ENCODE data around the gene ATF6. TPM values are rescaled to one million over a fixed set of nuclear protein-coding genes. Genes with fewer than 3 reads are reported as not detected.

ATF6 gene
- total RNA-seq, 2 experiments from 2014 or later, result 10.2 to 13.9 TPM

- Histone ChIP-seq H3K36me3 (ENCODE audit: insufficient read depth, low read length) (0 out of 2 replicates have a peak, but pooled peaks cover 3% of the 10 kb centered on the region), H3K9me3 (ENCODE audit: low read length) (no peaks in the 10 kb centered on the region), H3K4me2 (ENCODE audit: low read length) (no peak overlapping the region), H4K20me1 (ENCODE audit: insufficient read depth, low read length) (no peaks in the 10 kb centered on the region), H3K9me2 (ENCODE audit: insufficient read depth, low read length) (no peaks in the 10 kb centered on the region), H3K27ac (ENCODE audit: low read depth, low read length, poor library complexity, severe bottlenecking) (no peak overlapping the region), H2AFZ (ENCODE audit: low read length) (no peak overlapping the region), H3K4me3 (ENCODE audit: low read depth, low read length, poor library complexity, severe bottlenecking) (no peak overlapping the region), H3K79me2 (ENCODE audit: insufficient read depth, low read depth, low read length) (no peaks in the 10 kb centered on the region), H3K4me1 (ENCODE audit: insufficient read depth, low read length, poor library complexity, severe bottlenecking) (no peaks in the 10 kb centered on the region)
- CTCF ChIA-PET (ENCODE audit: unreplicated experiment), result no interaction called here
- POLR2A ChIA-PET, result no interaction called here
- TF ChIP-seq CTCF (conservative IDR thresholded peaks at IDR 0.05; ENCODE audit: low read length), result no peak
- TF ChIP-seq EZH2phosphoT487 (IDR thresholded peaks at IDR 0.05; ENCODE audit: borderline replicate concordance, low read depth, low read length), result no peak
- BruUV-seq (replicated peaks), result no TSS peak
- DNase-seq (ENCODE audit: low spot score), result no peak
- intact Hi-C loops (cut with micrococcal nuclease; ENCODE audit: unreplicated experiment), result no loop called here
Observed at GRCh38 chr1:161838885-161839284, 72.8 kb downstream of the ATF6 start.

DNA sequence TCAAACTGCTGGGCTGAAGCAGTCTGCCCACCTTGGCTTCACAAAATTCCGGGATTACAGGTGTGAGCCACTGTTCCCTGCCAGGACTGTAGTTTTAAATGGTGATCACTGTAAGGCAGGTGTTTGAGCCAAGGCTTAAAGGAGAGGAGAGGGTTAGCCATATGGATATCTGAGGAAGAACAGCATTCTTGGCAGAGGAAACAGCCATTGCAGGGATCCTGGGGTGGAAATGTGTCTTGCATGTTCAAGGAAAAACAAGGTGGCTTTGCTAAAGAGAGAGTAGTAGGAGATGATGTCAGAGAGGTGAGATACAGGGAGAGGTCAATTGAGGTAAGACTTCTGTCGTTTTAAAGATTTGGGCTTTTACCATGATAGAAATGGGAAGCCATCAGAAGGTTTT lies 73.5 kb downstream of the ATF6 start:
- POLR2A ChIA-PET, result no interaction called here
- no peaks in the 10 kb centered on the region for H3K9me3 ChIP-seq (ENCODE audit: low read length)
- no peaks in the 10 kb centered on the region for H3K4me1 ChIP-seq (ENCODE audit: insufficient read depth, low read length, poor library complexity, severe bottlenecking)
- BruUV-seq (replicated peaks), result no TSS peak
- no peaks in the 10 kb centered on the region for H3K79me2 ChIP-seq (ENCODE audit: insufficient read depth, low read depth, low read length)
- H3K4me3 ChIP-seq (ENCODE audit: low read depth, low read length, poor library complexity, severe bottlenecking), result no peak overlapping the region
- CTCF ChIA-PET (ENCODE audit: unreplicated experiment), result no interaction called here
- TF ChIP-seq CTCF (conservative IDR thresholded peaks at IDR 0.05; ENCODE audit: low read length) (no peak), EZH2phosphoT487 (IDR thresholded peaks at IDR 0.05; ENCODE audit: borderline replicate concordance, low read depth, low read length) (no peak)
- H3K27ac ChIP-seq (ENCODE audit: low read depth, low read length, poor library complexity, severe bottlenecking), result no peak overlapping the region
- intact Hi-C loops (cut with micrococcal nuclease; ENCODE audit: unreplicated experiment), result no loop called here
- no peak overlapping the region for H3K4me2 ChIP-seq (ENCODE audit: low read length)
- H4K20me1 ChIP-seq (ENCODE audit: insufficient read depth, low read length), result no peaks in the 10 kb centered on the region
- DNase-seq (ENCODE audit: low spot score), result no peak
- H2AFZ ChIP-seq (ENCODE audit: low read length), result no peak overlapping the region
- 0 out of 2 replicates have a peak, but pooled peaks cover 3% of the 10 kb centered on the region for H3K36me3 ChIP-seq (ENCODE audit: insufficient read depth, low read length)
- no peaks in the 10 kb centered on the region for H3K9me2 ChIP-seq (ENCODE audit: insufficient read depth, low read length)

DNA sequence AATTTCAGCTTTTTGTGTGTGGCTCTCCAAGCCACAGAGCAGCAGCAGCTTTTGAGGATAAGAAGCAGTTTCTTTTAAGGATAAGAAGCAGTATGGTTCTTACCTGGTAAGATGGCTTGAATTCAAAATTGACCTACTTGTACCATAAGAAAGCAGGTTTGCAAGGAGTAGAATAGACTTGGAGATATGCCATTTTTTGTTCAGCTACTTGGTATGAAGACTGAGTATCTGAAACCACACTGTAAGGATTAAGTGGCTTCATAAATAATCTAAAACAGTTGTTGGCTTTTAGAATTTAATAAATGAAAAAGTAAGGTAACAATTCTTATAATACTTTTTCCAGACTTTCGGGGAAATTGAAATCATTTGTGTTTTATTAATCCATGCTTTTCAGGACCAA lies 74.2 kb downstream of the ATF6 start:
- intact Hi-C loops (cut with micrococcal nuclease; ENCODE audit: unreplicated experiment), result no loop called here
- no peaks in the 10 kb centered on the region for H4K20me1 ChIP-seq (ENCODE audit: insufficient read depth, low read length)

More for the DNA sequence above, 74.2 kb downstream of the ATF6 start:
- 0 out of 2 replicates have a peak, but pooled peaks cover 3% of the 10 kb centered on the region for H3K36me3 ChIP-seq (ENCODE audit: insufficient read depth, low read length)
- DNase-seq (ENCODE audit: low spot score), result no peak
- BruUV-seq (replicated peaks), result no TSS peak
- H3K4me1 ChIP-seq (ENCODE audit: insufficient read depth, low read length, poor library complexity, severe bottlenecking), result no peaks in the 10 kb centered on the region
- H2AFZ ChIP-seq (ENCODE audit: low read length), result no peak overlapping the region
- no peaks in the 10 kb centered on the region for H3K9me3 ChIP-seq (ENCODE audit: low read length)
- no peak overlapping the region for H3K4me2 ChIP-seq (ENCODE audit: low read length)
- no peaks in the 10 kb centered on the region for H3K79me2 ChIP-seq (ENCODE audit: insufficient read depth, low read depth, low read length)
- ChIA-PET POLR2A (no interaction called here), CTCF (ENCODE audit: unreplicated experiment) (no interaction called here)
- H3K9me2 ChIP-seq (ENCODE audit: insufficient read depth, low read length), result no peaks in the 10 kb centered on the region
- no peak overlapping the region for H3K4me3 ChIP-seq (ENCODE audit: low read depth, low read length, poor library complexity, severe bottlenecking)
- H3K27ac ChIP-seq (ENCODE audit: low read depth, low read length, poor library complexity, severe bottlenecking), result no peak overlapping the region
- TF ChIP-seq EZH2phosphoT487 (IDR thresholded peaks at IDR 0.05; ENCODE audit: borderline replicate concordance, low read depth, low read length) (no peak), CTCF (conservative IDR thresholded peaks at IDR 0.05; ENCODE audit: low read length) (no peak)
